ENCODE data around the gene ADAMTSL2.

The ADAMTSL2 gene

DNA sequence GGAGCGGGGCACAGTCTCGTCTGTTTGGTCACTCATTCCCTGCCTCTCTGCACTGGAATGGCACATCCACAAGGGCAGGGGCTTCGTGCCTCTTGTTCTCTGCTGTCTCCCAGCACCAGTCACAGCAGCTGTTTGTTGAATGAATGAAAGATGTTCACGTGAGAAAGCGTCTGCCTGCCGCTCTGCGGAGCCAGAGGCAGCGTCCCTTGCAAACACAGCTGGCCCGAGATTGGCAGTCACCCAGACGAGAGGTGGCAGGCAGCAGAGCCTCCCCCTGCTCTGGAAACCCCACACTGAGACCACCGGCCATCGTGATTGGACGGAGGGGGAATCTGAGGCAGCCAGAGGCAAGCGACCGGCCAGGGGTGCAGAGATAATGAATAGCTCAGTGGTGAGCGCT is 80.7 kb downstream of the ADAMTSL2 start:
- FAIRE-seq (no peak), DNase-seq (ENCODE audit: insufficient read length, low spot score) (no peak)

DNA sequence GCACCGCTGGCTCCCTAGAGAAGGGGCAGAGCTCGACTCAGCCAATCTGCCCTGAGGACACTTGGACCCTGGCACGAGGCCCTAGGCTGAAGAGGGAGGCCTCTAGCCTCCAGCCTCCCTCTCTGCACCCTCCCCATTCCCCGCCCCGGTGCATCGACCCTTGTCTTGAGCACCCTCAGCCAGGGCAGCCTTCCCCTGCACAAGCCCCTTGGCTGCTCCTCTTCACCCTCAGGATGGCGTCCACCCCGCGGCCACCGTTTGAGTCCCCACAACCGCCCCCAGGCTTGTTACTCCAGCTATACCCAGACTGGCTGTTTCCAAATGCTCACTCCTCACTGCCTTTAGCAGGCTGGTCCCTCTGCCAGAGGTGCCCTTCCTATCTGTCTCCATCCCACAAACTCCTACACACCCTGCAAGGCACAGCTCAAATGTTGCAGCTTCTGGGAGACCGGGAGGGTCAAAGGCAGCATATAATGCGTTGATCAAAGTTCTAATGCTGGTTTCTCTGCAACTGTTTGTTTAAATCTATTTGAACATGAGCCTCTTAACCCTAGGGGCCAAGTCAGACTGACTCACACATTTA is 81.2 kb downstream of the ADAMTSL2 start:
- no peak for DNase-seq (ENCODE audit: insufficient read length, low spot score)
- FAIRE-seq: no peak
- TF ChIP-seq, protein P1, sequence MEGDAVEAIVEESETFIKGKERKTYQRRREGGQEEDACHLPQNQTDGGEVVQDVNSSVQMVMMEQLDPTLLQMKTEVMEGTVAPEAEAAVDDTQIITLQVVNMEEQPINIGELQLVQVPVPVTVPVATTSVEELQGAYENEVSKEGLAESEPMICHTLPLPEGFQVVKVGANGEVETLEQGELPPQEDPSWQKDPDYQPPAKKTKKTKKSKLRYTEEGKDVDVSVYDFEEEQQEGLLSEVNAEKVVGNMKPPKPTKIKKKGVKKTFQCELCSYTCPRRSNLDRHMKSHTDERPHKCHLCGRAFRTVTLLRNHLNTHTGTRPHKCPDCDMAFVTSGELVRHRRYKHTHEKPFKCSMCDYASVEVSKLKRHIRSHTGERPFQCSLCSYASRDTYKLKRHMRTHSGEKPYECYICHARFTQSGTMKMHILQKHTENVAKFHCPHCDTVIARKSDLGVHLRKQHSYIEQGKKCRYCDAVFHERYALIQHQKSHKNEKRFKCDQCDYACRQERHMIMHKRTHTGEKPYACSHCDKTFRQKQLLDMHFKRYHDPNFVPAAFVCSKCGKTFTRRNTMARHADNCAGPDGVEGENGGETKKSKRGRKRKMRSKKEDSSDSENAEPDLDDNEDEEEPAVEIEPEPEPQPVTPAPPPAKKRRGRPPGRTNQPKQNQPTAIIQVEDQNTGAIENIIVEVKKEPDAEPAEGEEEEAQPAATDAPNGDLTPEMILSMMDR (IDR thresholded peaks at IDR 0.05; ENCODE audit: insufficient read depth, missing control alignments): no peak

More for the DNA sequence above, 80.7 kb downstream of the ADAMTSL2 start:
- TF ChIP-seq, protein P1 (IDR thresholded peaks at IDR 0.05; ENCODE audit: insufficient read depth, missing control alignments): no peak

DNA sequence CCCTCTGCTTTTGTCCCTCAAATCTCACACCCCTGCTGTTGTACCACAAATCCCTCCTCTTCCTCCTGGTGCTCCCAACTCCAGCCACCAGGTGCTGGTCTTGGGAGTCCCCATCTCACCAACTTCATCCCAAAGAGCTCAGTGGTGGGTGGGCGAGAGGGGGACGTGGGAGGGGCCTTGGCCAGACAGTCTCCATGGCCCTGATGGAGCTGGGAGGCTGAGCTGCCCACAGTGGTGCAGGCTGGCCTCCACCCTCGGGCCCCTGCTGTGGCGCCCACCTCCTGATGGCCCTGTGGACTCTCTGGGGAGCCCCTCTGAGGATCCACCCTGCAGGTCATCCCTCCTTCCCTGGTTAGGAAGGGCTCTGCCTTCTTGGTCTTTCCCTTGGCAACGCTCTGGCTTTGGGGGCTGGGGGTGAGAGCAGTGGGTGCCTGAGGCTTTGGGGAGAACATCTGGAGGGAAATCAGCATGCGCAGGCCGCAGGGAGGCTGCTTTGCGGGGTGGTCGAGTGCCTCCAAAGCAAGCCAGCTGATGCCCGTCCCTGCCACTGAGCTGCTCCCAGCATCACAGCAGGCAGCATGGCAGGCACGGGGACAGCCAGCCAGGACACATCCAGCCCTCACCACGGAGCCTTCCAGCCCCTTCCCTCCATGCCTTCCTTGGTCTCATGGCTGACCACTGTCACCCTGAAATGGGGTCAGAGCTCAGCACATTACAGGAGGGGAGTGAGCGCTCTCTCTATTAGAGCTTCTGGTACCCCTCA is 82.3 kb downstream of the ADAMTSL2 start:
- no peak for FAIRE-seq
- TF ChIP-seq, protein P1 (IDR thresholded peaks at IDR 0.05; ENCODE audit: insufficient read depth, missing control alignments): no peak
- DNase-seq (ENCODE audit: insufficient read length, low spot score): no peak

DNA sequence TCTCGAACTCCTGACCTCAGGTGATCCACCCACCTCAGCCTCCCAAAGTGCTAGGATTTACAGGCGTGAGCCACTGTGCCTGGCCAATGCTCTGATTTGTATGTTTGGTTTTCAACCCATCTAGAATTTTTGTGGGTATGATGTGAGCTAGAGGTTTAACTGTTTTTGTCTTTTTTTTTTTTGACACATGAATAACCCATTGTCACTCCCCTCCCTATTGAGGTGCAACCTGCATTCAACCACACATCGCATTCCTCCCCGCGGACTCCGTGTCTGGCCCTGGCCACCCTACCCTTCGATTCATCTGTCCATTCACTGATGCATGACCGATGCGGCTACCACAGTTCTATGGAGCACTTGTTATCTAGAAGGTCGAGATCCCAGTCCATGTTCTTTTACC is 84.2 kb downstream of the ADAMTSL2 start:
- DNase-seq (ENCODE audit: insufficient read length, low spot score): no peak
- TF ChIP-seq, protein P1 (IDR thresholded peaks at IDR 0.05; ENCODE audit: insufficient read depth, missing control alignments): no peak
- no peak for FAIRE-seq

DNA sequence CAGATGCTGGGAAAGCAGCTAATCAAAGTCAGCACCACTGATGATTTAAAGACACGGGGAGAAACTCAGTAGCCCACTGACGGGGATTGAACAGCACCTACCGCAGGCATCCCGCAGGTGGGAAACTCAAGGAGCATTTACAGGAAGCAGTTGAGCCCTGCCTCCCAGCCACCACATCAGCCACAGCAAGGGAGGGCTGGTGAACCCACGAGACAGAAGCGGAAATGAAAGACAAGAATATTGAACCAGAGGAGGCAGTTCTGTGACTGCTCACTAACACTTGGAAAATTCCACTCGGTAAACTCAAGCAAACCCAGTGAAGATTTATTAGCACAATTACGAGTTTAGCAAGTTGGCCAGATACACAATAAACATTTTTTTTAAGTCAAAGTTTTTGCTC is 85.3 kb downstream of the ADAMTSL2 start:
- FAIRE-seq (no peak), DNase-seq (ENCODE audit: insufficient read length, low spot score) (no peak)
- TF ChIP-seq, protein P1 (IDR thresholded peaks at IDR 0.05; ENCODE audit: insufficient read depth, missing control alignments): no peak

DNA sequence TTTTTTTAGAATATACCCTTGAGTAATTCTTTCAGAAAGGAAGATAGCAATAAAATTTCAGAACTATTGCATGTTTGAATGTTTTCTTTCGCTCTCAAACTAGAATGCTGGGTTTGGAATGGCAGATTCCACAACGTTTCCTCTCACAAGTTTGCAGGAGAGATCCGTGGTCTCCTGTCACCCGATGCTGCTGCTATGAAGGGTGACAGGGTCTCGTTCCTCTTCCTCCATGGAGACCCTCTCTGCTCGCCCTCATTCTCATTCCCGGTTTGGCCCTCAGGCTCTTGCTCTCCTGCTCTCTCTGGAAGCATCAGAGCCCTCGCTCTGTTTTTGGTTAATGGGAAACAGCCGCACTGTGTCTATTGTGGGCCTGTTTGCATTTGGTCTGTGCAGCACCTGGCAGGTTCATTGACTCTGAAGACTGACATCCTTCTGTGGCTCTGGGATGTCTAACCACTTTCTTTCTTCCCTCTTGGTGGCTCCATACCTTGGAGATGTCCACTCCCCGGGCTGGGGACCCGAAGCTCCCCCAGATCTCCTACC is 87.3 kb downstream of the ADAMTSL2 start:
- FAIRE-seq (no peak), DNase-seq (ENCODE audit: insufficient read length, low spot score) (no peak)
- TF ChIP-seq, protein P1 (IDR thresholded peaks at IDR 0.05; ENCODE audit: insufficient read depth, missing control alignments): no peak

DNA sequence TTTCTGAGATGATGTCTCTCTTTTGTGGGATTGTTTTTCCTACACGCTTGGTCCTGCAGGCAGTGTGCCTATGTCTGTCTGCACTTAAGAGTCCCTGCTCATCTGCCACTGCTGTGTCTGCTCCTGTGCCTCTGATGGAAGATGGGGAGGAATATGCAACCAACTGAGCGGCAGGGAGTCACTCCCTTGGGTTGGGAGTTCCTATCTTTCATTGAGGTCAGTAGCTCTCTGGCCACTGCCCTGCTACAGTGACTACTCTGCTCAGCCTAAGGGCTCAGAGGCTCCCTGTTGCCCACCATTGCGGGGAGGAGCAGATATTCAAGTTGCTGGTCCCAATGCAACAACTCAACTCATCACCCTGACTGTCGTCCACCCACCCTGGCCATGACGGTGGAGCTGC is 88.1 kb downstream of the ADAMTSL2 start:
- FAIRE-seq: no peak
- DNase-seq (ENCODE audit: insufficient read length, low spot score): no peak
- TF ChIP-seq, protein P1 (IDR thresholded peaks at IDR 0.05; ENCODE audit: insufficient read depth, missing control alignments): no peak
